GM23248 (cell line): ENCODE data around the gene IL1RAPL2. TPM values are rescaled to one million over a fixed set of nuclear protein-coding genes. Genes with fewer than 3 reads are reported as not detected.

Experiments used
- DNase-seq: peaks from one replicate; pipeline ENCODE4 v3.0.0-alpha.2; 2015
- H2AFZ ChIP-seq: fragments of 200-600 bp; sonication (generic); 2 replicates; pipeline ENCODE4 v1.6.1; 2016; ENCODE audit warnings: antibody characterized with exemption
- H3F3A ChIP-seq: fragments of 200-600 bp; sonication (generic); 2 replicates; pipeline ENCODE4 v1.6.1; 2016; ENCODE audit warnings: mild to moderate bottlenecking, antibody characterized with exemption, mixed run types; ENCODE audit not compliant: insufficient read depth
- H3K27ac ChIP-seq: fragments of 200-600 bp; sonication (generic); 2 replicates; pipeline ENCODE4 v1.5.1; 2016; ENCODE audit warnings: mild to moderate bottlenecking
- H3K27me3 ChIP-seq: fragments of 200-600 bp; sonication (generic); replicated peaks from 2 replicates; pipeline ENCODE4 v1.6.1; 2016; ENCODE audit warnings: mild to moderate bottlenecking; ENCODE audit not compliant: insufficient read depth
- H3K36me3 ChIP-seq: fragments of 200-600 bp; sonication (generic); 2 replicates; pipeline ENCODE4 v1.6.1; 2016; ENCODE audit warnings: low read depth, mild to moderate bottlenecking
- H3K4me1 ChIP-seq: fragments of 200-600 bp; sonication (generic); 2 replicates; pipeline ENCODE4 v1.6.1; 2016; ENCODE audit warnings: mild to moderate bottlenecking; ENCODE audit not compliant: insufficient read depth
- H3K4me2 ChIP-seq: fragments of 200-600 bp; sonication (generic); one replicate; pipeline ENCODE4 v1.6.1; 2016; ENCODE audit warnings: mild to moderate bottlenecking; ENCODE audit not compliant: unreplicated experiment
- H3K4me3 ChIP-seq: fragments of 200-600 bp; sonication (generic); 2 replicates; pipeline ENCODE4 v1.5.1; 2016; ENCODE audit warnings: mild to moderate bottlenecking
- H3K79me2 ChIP-seq: fragments of 200-600 bp; sonication (generic); 2 replicates; pipeline ENCODE4 v1.6.1; 2016; ENCODE audit warnings: mild to moderate bottlenecking; ENCODE audit not compliant: insufficient read depth
- H3K9ac ChIP-seq: fragments of 200-600 bp; sonication (generic); 2 replicates; pipeline ENCODE4 v1.6.1; 2016; ENCODE audit warnings: mild to moderate bottlenecking
- H3K9me2 ChIP-seq: fragments of 200-600 bp; sonication (generic); 2 replicates; pipeline ENCODE4 v1.6.1; 2016; ENCODE audit warnings: mixed run types, mild to moderate bottlenecking, moderate library complexity; ENCODE audit not compliant: insufficient read depth
- H3K9me3 ChIP-seq: fragments of 200-600 bp; sonication (generic); one replicate; pipeline ENCODE4 v1.6.1; 2017; ENCODE audit warnings: low read depth
- H4K20me1 ChIP-seq: fragments of 200-600 bp; sonication (generic); 2 replicates; pipeline ENCODE4 v1.6.0; 2016; ENCODE audit not compliant: insufficient read depth
- EZH2 ChIP-seq: fragments of 200-600 bp; sonication (generic); IDR thresholded peaks from 2 replicates; pipeline ENCODE4 v1.6.1; 2018; ENCODE audit warnings: antibody characterized with exemption, mild to moderate bottlenecking; ENCODE audit not compliant: insufficient read depth, poor library complexity, severe bottlenecking
- EZH2phosphoT487 ChIP-seq: fragments of 200-600 bp; sonication (generic); IDR thresholded peaks from 2 replicates; pipeline ENCODE4 v1.6.1; 2018; ENCODE audit warnings: antibody characterized with exemption, moderate library complexity, mild to moderate bottlenecking, low read depth; ENCODE audit not compliant: insufficient read depth
- WGBS, 2 experiments: methylation state at CpG; one replicate each; pipeline ENCODE4 v1.1.6; 2015 to 2017; ENCODE audit warnings: low lambda C conversion rate in 2 of 2, low coverage in 1 of 2; ENCODE audit errors: missing lambda C conversion rate in 2 of 2; 5-methylcytosine and 5-hydroxymethylcytosine counted together
- in situ Hi-C: fragments of 300-500 bp; cut with MboI; formaldehyde crosslinking; loops from 2 replicates; pipeline ENCODE4 v1.15.0; 2020
- polyA plus RNA-seq: library from polyadenylated mRNA; unstranded; fragments of >200 nt; fragmentation: Nextera tagmentation; extraction: Ambion mirVana; gene quantifications from 2 replicates; pipeline ENCODE4 v1.2.1, GENCODE V29; 2016
- total RNA-seq: library from RNA; depleted of rRNA; stranded (reverse); fragments of >200 nt; shearing (Covaris generic); gene quantifications from 2 replicates; pipeline ENCODE4 v1.2.3, GENCODE V29; 2014

Gene IL1RAPL2
- total and polyA plus RNA-seq, 2 experiments from 2014 or later = not detected

DNA sequence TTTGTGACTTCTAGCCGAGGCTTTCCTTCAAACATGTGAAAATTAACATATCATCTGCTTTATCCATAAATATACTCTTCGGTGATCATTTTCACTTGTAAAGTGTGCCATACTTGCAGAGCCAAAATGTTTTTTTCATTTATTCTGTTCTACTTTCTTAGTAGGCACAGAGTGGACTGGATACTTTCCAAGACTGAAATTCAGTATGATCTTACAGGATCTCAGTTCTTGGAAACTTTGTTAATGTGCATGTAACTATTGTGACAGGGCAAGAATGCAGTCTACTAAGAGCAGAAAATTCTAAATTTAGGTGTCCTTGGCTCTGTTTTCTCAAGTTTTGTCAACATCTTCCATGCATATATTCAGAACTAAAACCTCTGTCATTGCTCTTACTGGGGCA lies 369.6 kb downstream of the IL1RAPL2 start:
- no peaks in the 10 kb centered on the region for H4K20me1 ChIP-seq
- H3K4me3 ChIP-seq = no peak overlapping the region
- DNase-seq = no peak
- H3K9me2 ChIP-seq = no peaks in the 10 kb centered on the region
- H3K27ac ChIP-seq = no peak overlapping the region
- H2AFZ ChIP-seq = no peak overlapping the region
- no peaks in the 10 kb centered on the region for H3F3A ChIP-seq
- H3K36me3 ChIP-seq = no peaks in the 10 kb centered on the region
- no peaks in the 10 kb centered on the region for H3K79me2 ChIP-seq
- in situ Hi-C loops = no loop called here
- no peak overlapping the region for H3K9ac ChIP-seq
- 2 to 4% methylated on average over 2 of the region's 2 CpGs for WGBS, 2 experiments
- no peak for TF ChIP-seq EZH2phosphoT487
- no peak for TF ChIP-seq EZH2
- H3K4me1 ChIP-seq = no peaks in the 10 kb centered on the region
- no peak overlapping the region for H3K4me2 ChIP-seq
- no peaks in the 10 kb centered on the region for H3K27me3 ChIP-seq
- no peaks in the 10 kb centered on the region for H3K9me3 ChIP-seq

DNA sequence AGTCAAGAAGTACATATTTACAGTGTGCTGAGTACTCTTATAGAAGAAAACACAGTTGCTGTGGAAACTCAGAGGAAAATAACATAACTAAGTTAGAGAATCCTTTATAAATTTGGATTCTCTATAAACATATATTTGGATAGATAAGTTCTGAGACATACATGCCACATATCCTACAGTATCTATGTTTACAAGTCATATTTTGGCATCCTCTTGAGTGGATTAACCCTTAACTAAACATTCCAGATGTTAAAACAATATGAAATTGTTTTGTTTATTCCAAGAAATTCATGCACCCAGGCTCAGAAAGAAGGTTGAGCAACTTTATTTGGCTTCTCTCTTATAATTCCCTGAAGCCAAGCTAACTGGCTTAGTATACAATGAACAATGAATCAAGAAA lies 387.3 kb downstream of the IL1RAPL2 start:
- no peaks in the 10 kb centered on the region for H4K20me1 ChIP-seq

DNA sequence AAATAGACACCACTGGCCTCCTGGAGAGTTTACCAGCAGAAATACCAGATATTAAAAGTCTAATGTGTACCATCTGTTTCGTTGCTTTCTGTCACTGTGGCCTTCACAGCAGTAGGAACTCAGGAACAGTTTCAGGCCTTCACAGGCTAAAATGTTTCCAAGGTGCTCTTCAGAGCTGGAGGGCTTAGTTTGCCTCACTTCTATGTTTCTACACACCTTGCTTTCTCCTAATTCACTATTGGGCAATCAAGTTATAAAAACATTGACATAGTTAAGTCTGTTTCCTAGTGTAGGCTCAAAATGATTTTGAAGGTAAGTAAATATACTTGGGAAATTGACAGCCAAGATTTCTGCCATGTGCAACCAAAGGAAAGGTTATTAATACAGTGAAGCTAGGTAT lies 395.9 kb downstream of the IL1RAPL2 start:
- no peaks in the 10 kb centered on the region for H3K9me2 ChIP-seq
- no peak overlapping the region for H3K4me3 ChIP-seq
- no peak overlapping the region for H3K4me2 ChIP-seq
- TF ChIP-seq EZH2 (no peak), EZH2phosphoT487 (no peak)
- H3K9me3 ChIP-seq = no peaks in the 10 kb centered on the region
- in situ Hi-C loops = no loop called here
- H3F3A ChIP-seq = no peaks in the 10 kb centered on the region
- H3K27me3 ChIP-seq = no peaks in the 10 kb centered on the region
- 6 to 8% methylated on average over 1 of the region's 1 CpG for WGBS, 2 experiments
- H3K36me3 ChIP-seq = no peaks in the 10 kb centered on the region
- H3K79me2 ChIP-seq = no peaks in the 10 kb centered on the region
- no peak overlapping the region for H3K27ac ChIP-seq
- H3K9ac ChIP-seq = no peak overlapping the region
- no peak for DNase-seq
- no peak overlapping the region for H2AFZ ChIP-seq
- H4K20me1 ChIP-seq = no peaks in the 10 kb centered on the region
- no peaks in the 10 kb centered on the region for H3K4me1 ChIP-seq

More for the DNA sequence above, 387.3 kb downstream of the IL1RAPL2 start:
- H2AFZ ChIP-seq = no peak overlapping the region
- H3K4me1 ChIP-seq = no peaks in the 10 kb centered on the region
- no peaks in the 10 kb centered on the region for H3K36me3 ChIP-seq
- H3K4me3 ChIP-seq = no peak overlapping the region
- no peaks in the 10 kb centered on the region for H3F3A ChIP-seq
- in situ Hi-C loops = no loop called here
- no peak for DNase-seq
- no peaks in the 10 kb centered on the region for H3K79me2 ChIP-seq
- H3K27ac ChIP-seq = no peak overlapping the region
- no peak overlapping the region for H3K4me2 ChIP-seq
- H3K9ac ChIP-seq = no peak overlapping the region
- no peaks in the 10 kb centered on the region for H3K9me2 ChIP-seq
- H3K27me3 ChIP-seq = no peaks in the 10 kb centered on the region
- H3K9me3 ChIP-seq = no peaks in the 10 kb centered on the region
- TF ChIP-seq EZH2phosphoT487 (no peak), EZH2 (no peak)

DNA sequence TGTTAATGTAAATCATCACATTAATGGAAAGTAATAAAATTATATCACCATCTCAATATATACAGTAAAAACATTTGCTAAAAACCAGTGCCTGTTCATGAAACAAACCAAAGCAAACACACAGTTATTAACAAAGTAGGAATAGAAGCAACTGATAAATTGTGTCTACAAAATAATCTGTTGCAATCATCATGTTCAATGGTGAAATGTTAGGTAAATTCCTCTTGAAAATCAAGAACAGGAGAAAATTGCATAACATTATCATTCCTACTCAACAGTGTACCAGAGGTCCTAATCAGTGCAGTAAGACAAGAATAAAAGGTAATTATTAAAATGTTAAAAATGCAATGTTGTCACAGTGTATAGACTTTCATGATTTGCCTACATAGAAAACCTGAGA lies 402.2 kb downstream of the IL1RAPL2 start:
- no peaks in the 10 kb centered on the region for H3F3A ChIP-seq
- H3K79me2 ChIP-seq = no peaks in the 10 kb centered on the region
- H3K27me3 ChIP-seq = no peaks in the 10 kb centered on the region
- no peaks in the 10 kb centered on the region for H3K9me3 ChIP-seq
- H3K4me3 ChIP-seq = no peak overlapping the region
- H3K4me2 ChIP-seq = no peak overlapping the region
- no peaks in the 10 kb centered on the region for H4K20me1 ChIP-seq
- H3K9me2 ChIP-seq = no peaks in the 10 kb centered on the region
- no peak overlapping the region for H2AFZ ChIP-seq
- H3K36me3 ChIP-seq = no peaks in the 10 kb centered on the region
- H3K27ac ChIP-seq = no peak overlapping the region
- no peak overlapping the region for H3K9ac ChIP-seq
- in situ Hi-C loops = no loop called here
- no peak for DNase-seq
- TF ChIP-seq EZH2phosphoT487 = no peak
- TF ChIP-seq EZH2 = no peak
- no peaks in the 10 kb centered on the region for H3K4me1 ChIP-seq

DNA sequence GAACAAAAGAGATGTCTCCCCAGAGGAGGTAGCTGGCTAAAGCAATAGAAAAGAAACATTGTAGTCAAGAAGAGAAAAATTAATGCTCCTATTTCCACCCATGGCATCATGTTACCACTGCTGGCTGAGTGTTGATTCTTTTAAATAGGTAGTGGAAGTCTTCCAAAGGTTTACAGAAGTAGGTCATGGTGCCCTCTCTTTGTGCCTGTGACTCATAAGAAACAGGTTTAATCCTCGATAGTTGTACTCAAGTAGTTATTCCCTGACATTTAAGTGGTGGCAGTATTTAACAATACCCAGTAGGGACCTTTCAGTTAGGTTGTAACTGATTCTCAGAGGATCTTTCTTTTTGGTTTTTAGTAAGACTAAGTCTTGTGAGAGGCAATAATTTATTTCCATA lies 406.7 kb downstream of the IL1RAPL2 start:
- no peaks in the 10 kb centered on the region for H4K20me1 ChIP-seq
- no peaks in the 10 kb centered on the region for H3K4me1 ChIP-seq
- in situ Hi-C loops = no loop called here
- H3K9me2 ChIP-seq = no peaks in the 10 kb centered on the region
- H3K4me2 ChIP-seq = no peak overlapping the region
- H3K36me3 ChIP-seq = no peaks in the 10 kb centered on the region
- 0% methylated on average over 1 of the region's 1 CpG for WGBS, 2 experiments
- DNase-seq = no peak
- no peak overlapping the region for H3K4me3 ChIP-seq
- no peak overlapping the region for H3K27ac ChIP-seq
- no peaks in the 10 kb centered on the region for H3K27me3 ChIP-seq
- TF ChIP-seq EZH2 = no peak
- no peak for TF ChIP-seq EZH2phosphoT487
- H2AFZ ChIP-seq = no peak overlapping the region
- H3K79me2 ChIP-seq = no peaks in the 10 kb centered on the region
- H3K9ac ChIP-seq = no peak overlapping the region
- no peaks in the 10 kb centered on the region for H3K9me3 ChIP-seq
- no peaks in the 10 kb centered on the region for H3F3A ChIP-seq
